Left lung (tissue), 10 donors: ENCODE measurements around the gene PALM. TPM values are rescaled to one million over a fixed set of nuclear protein-coding genes. Genes with fewer than 3 reads are reported as not detected.

ENCODE experiments used
- ATAC-seq: fragments of 200-7000 bp; cut with Tn5 transposase; one replicate; pipeline ENCODE4 v1.9.1; 2020; ENCODE audit warnings: moderate library complexity
- DNase-seq, 4 donors: peaks; one replicate each; pipeline ENCODE4 v3.0.0-alpha.2; 2013 to 2020
- H3K27ac ChIP-seq, 2 donors: fragments of 200-600 bp; sonication (generic) in 1 of 2; one replicate each; pipeline versions ENCODE4 v1.5.0 to v1.8.0; 2020 to 2021
- H3K27me3 ChIP-seq, 2 donors: fragments of 200-600 bp; sonication (generic) in 1 of 2; one replicate each; pipeline versions ENCODE4 v1.5.0 to v1.8.0; 2020 to 2021
- H3K36me3 ChIP-seq, 2 donors: fragments of 200-600 bp; sonication (generic) in 1 of 2; one replicate each; pipeline versions ENCODE4 v1.5.0 to v1.8.0; 2020 to 2021
- H3K4me1 ChIP-seq, 2 donors: fragments of 200-600 bp; one replicate each; pipeline ENCODE4 v1.8.0; 2021
- H3K4me3 ChIP-seq, 2 donors: fragments of 200-600 bp; sonication (generic) in 1 of 2; one replicate each; pipeline versions ENCODE4 v1.5.0 to v1.8.0; 2020 to 2021; ENCODE audit warnings: mild to moderate bottlenecking in 1 of 2
- H3K9me3 ChIP-seq, 2 donors: fragments of 200-600 bp; sonication (generic) in 1 of 2; one replicate each; pipeline versions ENCODE4 v1.5.0 to v1.8.0; 2020 to 2021
- intact Hi-C, 2 donors: fragments of 100-400 bp; cut with DNase I; formaldehyde crosslinking; loops; one replicate each; pipeline versions ENCODE4 v1.11.2 to v1.14.2; 2022
- polyA plus RNA-seq, 6 donors: library from polyadenylated mRNA; unstranded; fragments of 120-200 nt; gene quantifications; one replicate each; pipeline ENCODE4 v1.2.1, GENCODE V29; 2013; ENCODE audit not compliant: insufficient read length in 6 of 6
- total RNA-seq, 2 donors: library from RNA; stranded (reverse); fragmentation: NEBNext Ultra II Directional; extraction: Animal tissue kit (Norgen Biotek cat#: 25700); gene quantifications; one replicate each; pipeline ENCODE4 v1.2.1, GENCODE V29; 2021
- TF ChIP-seq, protein P1 (sequence below), 2 donors: fragments of 200-600 bp; sonication (generic) in 1 of 2; IDR thresholded peaks; one replicate each; pipeline versions ENCODE4 v1.5.0 to v1.8.0; 2021; ENCODE audit warnings: antibody characterized with exemption in 2 of 2
- donor health status: DM: no; HTN: yes; CAD: no.
- donor health status: DM: no; HTN: no; CAD: no.

PALM gene
- total and polyA plus RNA-seq, 8 donors: 30.2 to 59.7 (median 39.8) TPM

DNA sequence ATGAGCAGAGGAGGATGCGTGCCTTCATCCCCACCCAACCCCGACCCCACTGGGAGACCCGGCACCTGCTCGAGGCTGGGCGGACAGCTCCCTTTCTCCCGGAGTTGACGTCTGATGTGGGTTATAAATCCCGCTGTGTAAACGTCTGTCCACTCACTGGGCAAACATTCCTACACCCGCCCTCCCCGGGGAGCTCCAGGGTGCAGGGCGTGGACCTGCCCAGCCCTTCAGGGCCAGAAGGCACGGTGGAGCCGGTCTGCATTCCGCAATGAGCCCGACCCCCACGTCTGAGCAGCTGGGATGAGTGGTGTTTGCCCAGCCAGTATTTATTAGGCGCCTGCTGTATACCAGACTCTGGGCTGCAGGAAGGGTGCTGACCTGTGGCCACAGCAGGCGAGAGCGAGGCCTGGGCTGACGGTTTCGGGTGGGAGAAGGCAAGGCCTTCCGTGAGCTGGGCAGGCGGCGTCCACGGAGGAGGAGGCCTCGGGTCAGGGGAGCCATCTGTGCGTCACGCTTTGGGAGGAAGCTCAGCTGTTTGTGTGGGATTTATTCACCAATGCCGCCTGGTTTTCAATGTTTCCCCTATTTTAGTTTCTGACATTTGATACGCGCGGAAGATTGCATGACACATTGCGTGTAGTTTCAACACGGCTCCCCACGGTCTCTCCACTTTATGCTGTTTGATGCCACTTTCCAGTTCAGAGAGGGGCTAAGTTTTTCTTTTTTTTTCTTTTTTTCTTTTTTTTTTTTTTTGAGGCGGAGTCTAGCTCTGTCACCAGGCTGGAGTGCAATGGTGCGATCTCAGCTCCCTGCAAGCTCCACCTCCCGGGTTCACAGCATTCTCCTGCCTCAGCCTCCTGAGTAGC lies 44.1 kb downstream of the PALM start:
- peaks cover 0 to 29% of the 10 kb centered on the region in 2 donors for H3K27me3 ChIP-seq
- peaks cover 0 to 10% of the 10 kb centered on the region in 2 donors for H3K4me1 ChIP-seq
- peaks cover 0 to under 1% of the 10 kb centered on the region in 2 donors for H3K36me3 ChIP-seq
- peak overlapping the region; percentile 58 to 83 for H3K27ac ChIP-seq
- TF ChIP-seq, protein P1, sequence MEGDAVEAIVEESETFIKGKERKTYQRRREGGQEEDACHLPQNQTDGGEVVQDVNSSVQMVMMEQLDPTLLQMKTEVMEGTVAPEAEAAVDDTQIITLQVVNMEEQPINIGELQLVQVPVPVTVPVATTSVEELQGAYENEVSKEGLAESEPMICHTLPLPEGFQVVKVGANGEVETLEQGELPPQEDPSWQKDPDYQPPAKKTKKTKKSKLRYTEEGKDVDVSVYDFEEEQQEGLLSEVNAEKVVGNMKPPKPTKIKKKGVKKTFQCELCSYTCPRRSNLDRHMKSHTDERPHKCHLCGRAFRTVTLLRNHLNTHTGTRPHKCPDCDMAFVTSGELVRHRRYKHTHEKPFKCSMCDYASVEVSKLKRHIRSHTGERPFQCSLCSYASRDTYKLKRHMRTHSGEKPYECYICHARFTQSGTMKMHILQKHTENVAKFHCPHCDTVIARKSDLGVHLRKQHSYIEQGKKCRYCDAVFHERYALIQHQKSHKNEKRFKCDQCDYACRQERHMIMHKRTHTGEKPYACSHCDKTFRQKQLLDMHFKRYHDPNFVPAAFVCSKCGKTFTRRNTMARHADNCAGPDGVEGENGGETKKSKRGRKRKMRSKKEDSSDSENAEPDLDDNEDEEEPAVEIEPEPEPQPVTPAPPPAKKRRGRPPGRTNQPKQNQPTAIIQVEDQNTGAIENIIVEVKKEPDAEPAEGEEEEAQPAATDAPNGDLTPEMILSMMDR (IDR thresholded peaks at IDR 0.05): no peak
- peak in 2 of 4 donors; percentile 72 to 83 for DNase-seq
- intact Hi-C loops: no loop called here
- H3K9me3 ChIP-seq: peaks cover 0 to 6% of the 10 kb centered on the region in 2 donors
- ATAC-seq: peak; percentile 81
- H3K4me3 ChIP-seq: peak overlapping the region in 1 of 2 donors; percentile 23

DNA sequence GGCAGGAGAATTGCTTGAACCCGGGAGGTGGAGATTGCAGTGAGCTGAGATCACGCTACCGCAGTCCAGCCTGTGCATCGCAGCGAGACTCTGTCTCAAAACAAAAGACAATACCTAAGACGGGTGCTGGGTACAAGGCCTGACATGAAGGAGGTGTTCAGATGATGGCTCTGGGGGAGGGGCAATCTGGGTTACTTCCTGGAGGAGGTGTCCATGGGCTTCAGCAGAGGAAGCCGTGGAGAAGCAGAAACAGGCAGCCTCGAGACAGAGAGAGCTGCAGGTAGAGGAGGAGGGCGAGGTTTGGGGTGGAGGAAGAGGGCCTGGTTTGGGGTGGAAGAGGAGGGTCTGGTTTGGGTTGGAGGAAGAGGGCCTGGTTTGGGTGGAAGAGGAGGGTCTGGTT lies 45.8 kb downstream of the PALM start:
- Histone ChIP-seq H3K27me3 (peaks cover 0 to 29% of the 10 kb centered on the region in 2 donors), H3K9me3 (peaks cover 0 to 14% of the 10 kb centered on the region in 2 donors), H3K4me3 (no peak overlapping the region), H3K27ac (no peak overlapping the region), H3K36me3 (peaks cover 0 to 8% of the 10 kb centered on the region in 2 donors), H3K4me1 (peaks cover 0 to 10% of the 10 kb centered on the region in 2 donors)
- intact Hi-C loops: no loop called here
- ATAC-seq (no peak), DNase-seq (no peak)
- TF ChIP-seq, protein P1 (IDR thresholded peaks at IDR 0.05): no peak

DNA sequence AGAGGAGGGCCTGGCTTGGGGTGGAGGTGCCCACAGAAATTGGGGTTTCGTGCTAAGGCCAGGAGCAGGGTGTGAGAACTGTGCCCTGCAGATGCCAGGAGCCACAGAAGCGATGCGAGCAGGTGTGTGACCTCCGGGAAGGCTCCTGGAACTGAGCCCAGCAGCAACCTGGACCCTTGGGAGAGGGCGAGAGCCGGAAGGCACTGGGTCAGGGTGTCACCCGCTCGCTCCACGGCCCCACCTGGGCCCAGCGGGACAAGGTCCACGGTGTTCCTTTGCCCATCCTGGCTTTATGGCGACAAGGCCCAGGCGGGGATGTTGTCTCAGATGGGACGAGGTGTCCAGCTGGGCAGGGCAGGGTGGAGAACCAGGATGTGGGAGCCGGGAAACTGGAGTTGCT lies 46.3 kb downstream of the PALM start:
- Histone ChIP-seq H3K9me3 (peaks cover 0 to 14% of the 10 kb centered on the region in 2 donors), H3K27me3 (peaks cover 0 to 29% of the 10 kb centered on the region in 2 donors), H3K36me3 (peaks cover 0 to 8% of the 10 kb centered on the region in 2 donors), H3K4me3 (no peak overlapping the region), H3K4me1 (peaks cover 0 to 10% of the 10 kb centered on the region in 2 donors), H3K27ac (no peak overlapping the region)
- no peak for DNase-seq
- intact Hi-C loops: no loop called here
- TF ChIP-seq, protein P1 (IDR thresholded peaks at IDR 0.05): no peak
- ATAC-seq: no peak

DNA sequence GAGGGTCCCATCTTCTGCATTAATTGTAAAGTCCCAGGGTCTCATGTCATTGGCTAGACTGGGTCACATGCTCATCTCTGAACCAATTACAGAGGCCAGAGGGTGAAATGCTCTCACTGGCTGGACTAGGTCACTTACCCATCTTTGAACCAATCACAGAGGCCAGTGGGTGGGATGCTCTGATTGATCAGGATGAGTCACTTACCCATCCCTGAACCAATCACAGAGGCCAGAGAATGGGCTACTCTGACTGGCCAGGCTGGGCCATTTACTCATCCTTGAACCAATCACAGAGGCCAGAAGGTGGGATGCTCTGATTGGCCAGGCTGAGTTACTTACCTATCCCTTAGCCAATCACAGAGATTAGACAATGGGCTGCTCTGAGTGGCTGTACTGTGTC lies 47.5 kb downstream of the PALM start:
- TF ChIP-seq, protein P1 (IDR thresholded peaks at IDR 0.05): no peak
- Histone ChIP-seq H3K4me3 (no peak overlapping the region), H3K36me3 (peaks cover 0 to 8% of the 10 kb centered on the region in 2 donors), H3K4me1 (peaks cover 0 to 6% of the 10 kb centered on the region in 2 donors), H3K9me3 (peaks cover 0 to 14% of the 10 kb centered on the region in 2 donors), H3K27me3 (peaks cover 0 to 19% of the 10 kb centered on the region in 2 donors), H3K27ac (no peak overlapping the region)
- ATAC-seq: no peak
- no peak for DNase-seq
- intact Hi-C loops: no loop called here
